ELF-1 (cell line): Measurements from ENCODE around the gene RFTN1.

Experiments
- DNase-seq: peaks from one replicate; pipeline ENCODE4 v3.0.0-alpha.2; 2016; ENCODE audit warnings: low read depth, low spot score

The RFTN1 gene

GRCh38 chr3:16410659-16411058 lies 102.8 kb downstream of the RFTN1 start:
- DNase-seq: no peak

DNA sequence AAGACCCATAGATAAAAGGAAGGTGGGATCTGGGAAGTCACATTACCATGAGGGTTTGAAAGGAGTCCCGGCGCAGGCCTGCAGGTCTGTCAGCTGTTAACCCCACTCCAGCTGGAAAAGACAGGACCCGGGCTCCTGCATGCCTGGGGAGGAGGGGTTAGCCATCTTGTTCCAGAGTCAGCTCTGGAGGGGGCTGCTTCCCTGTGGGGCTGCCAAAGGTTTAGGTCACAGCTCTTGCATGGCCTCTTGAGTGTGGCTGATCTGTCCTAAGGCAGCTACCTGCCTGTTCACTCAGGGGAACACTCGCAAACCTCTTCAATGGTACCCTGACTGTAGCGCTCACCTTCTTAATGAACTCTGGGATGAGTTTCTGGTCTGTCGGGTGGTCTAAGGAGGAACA lies 104.5 kb downstream of the RFTN1 start:
- DNase-seq: peak; percentile 19

GRCh38 chr3:16407366-16407765 lies 106.1 kb downstream of the RFTN1 start:
- no peak for DNase-seq

DNA sequence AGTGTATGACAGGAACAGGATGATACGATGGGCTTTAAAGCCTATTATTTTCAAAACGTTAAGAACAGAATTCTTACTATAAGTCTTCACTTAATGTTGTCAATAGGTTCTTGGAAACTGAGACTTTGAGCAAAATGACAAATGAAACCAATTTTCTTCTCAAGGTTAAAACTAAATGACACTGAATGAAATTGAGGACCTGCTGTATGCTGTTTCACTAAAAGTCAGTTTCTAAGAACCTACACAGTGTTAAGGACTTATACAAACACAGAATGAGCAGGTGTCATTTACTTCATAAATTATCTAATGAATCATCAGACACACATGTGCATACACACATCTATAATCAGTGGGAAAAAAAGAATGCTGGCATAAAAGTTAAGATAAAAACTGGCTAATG lies 106.9 kb downstream of the RFTN1 start:
- no peak for DNase-seq

- DNase-seq: no peak
Observed at GRCh38 chr3:16406166-16406565, 107.3 kb downstream of the RFTN1 start.

DNA sequence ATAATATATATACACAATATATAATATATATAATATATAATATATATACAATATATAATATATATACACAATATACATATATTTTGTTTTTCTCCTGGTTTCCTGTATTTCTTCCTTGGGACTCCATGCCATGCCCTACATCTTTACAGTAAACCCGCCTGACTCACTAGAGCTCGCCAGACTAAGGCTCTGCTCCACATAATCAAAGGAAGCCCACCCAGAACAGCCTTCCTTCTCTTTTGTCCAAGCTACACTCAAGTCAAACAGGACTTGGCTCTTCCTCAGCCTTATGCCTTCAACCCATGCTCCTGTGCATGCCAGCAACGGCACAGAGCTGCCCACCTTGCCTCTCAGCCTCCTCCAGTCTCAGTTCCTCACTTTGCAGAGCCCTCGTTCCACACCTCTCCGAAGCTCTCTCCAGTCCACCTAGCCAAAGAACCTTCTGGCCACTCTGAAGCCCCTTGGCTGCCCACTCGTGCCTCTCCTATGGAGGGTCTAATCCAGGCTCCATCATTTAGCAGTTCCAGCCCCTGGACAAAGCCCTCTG lies 109.1 kb downstream of the RFTN1 start:
- DNase-seq: no peak

GRCh38 chr3:16402451-16402850 lies 111.0 kb downstream of the RFTN1 start:
- DNase-seq: no peak

DNA sequence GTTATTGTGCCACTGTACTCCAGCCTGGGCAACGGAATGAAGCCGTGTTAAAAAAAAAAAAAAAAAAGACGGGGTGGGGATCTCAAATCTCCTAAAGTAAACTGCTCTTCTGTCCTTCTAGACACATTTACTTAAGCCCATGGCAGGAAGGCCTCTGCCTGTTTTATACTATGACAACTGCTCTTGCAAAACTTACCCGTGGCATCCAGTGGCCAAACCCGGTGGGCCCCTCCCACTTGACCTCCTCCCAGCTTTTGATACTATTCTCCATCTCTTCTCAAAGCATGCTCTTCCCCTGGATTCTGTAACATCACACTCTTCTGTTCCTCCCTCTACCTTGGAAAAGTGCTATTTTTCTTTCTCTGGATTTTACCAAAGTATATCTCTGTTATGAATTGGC lies 112.2 kb downstream of the RFTN1 start:
- DNase-seq: no peak

DNA sequence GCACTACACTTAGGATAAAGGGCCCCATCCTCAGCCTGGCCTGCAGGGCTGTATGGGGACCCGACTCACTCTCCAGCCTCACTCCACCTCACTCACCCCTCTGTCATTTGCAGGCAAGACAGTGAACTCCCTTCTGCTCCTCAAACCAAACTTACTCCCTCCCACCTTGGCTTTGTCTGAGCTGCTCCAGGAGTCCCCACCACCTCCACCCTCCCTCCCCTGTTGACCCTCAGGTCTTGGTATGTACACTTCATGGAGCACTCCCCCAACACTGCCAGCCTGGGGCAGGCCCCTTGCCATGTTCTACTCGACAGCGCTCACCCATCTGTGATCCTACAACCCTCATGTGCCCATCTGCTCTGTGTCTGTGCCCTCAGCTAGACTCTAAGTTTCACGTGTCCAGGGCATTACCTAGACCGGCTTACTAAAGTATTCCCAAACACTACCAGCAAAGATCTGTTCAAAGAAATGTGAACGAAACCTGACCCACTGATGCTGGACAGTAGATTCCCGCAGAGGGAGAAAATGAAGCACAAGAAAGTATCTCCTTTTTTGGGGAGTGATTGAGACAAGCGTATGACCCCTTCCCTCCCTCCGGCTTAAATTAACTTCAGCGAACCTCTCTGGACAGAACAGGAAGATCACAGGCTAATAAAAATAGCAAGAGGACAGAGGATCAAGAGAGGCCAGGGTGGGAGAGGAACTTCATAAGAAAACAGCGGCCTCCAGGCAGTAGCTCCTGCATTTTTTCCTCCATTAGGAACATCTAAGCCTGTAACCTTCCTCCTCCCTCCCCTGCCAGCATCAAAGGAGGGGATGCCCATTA lies 113.2 kb downstream of the RFTN1 start:
- DNase-seq: peak; percentile 19

DNA sequence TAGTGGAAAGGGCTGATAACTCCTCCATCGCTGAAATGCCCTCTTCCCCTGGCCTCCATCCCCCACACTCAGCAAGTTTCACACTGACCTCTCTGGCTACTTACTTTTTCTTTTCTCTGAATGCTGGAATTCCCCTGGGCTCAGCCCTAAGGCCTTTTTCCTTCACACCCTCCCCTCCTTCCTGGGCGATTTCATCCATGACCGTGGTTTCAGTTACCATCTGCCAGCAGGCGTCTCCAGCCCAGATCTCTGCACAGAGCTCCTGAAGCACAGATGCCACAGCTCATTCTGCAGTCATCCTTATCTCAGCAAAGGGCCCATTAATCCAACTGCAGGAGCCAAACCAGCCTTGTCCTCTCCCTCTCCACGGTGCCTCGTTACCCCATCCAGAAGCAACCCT lies 114.0 kb downstream of the RFTN1 start:
- peak; percentile 86 for DNase-seq

DNA sequence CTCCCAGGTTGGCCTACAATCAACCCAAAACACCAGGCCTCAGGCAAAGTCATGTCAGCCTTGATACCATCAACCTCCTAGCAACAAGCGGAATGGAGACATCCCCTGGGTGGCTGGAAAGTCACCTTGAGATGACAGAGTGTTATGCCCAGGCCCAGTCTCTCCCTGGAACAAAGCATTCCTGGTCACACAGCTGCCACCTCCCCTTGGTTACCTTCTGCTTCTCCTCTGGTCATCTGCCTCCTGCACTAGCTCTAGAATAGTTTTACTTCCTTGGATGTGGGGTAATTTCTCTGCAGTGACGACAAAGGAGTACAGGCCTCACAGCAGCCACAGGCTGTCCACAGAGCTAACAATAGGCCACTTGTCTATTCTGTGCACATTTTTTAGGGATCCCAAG lies 114.9 kb downstream of the RFTN1 start:
- DNase-seq: peak; percentile 45

DNA sequence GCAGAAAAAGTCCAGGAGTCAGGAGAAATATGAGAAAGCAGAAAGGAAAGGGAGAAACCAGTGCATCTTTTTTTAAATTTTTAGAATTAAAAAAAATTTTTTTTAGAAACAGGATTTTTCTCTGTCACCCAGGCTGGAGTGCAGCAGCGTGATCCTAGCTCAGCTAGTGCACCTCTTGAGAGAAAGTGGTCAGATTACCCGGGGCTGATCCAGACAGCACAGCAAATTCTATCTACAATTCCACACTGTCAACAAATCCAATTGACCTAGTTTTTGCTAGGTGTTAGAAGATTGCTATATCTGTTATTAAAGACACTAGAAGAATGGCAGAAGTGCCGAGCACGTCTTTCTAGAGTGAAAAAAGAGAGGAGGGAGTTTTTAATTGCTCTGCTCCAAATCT lies 117.3 kb downstream of the RFTN1 start:
- DNase-seq: no peak

GRCh38 chr3:16395212-16395611 lies 118.3 kb downstream of the RFTN1 start:
- DNase-seq: no peak

- no peak for DNase-seq
Observed at GRCh38 chr3:16394639-16395038, 118.9 kb downstream of the RFTN1 start.

DNA sequence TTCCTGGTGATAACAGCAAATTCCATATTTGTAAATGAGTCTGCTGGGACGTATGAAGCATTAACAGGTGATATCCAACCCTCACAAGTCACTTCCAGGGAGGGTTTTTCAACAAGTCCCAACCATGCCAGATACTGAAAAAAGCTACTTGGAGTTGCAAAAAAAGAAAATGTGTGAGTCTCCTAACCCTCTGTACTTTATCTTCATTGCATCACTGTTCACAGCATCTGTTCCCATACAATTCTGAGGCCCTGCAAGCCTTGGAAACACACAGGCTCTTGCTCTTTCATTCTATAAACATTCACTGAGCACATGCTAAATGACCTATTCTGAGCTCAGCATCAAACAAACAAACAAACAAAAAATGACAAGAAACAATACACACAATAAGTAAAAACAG lies 120.8 kb downstream of the RFTN1 start:
- DNase-seq: no peak

GRCh38 chr3:16392065-16392464 lies 121.4 kb downstream of the RFTN1 start:
- DNase-seq: no peak

- no peak for DNase-seq
Observed at GRCh38 chr3:16390581-16390980, 122.9 kb downstream of the RFTN1 start.

DNA sequence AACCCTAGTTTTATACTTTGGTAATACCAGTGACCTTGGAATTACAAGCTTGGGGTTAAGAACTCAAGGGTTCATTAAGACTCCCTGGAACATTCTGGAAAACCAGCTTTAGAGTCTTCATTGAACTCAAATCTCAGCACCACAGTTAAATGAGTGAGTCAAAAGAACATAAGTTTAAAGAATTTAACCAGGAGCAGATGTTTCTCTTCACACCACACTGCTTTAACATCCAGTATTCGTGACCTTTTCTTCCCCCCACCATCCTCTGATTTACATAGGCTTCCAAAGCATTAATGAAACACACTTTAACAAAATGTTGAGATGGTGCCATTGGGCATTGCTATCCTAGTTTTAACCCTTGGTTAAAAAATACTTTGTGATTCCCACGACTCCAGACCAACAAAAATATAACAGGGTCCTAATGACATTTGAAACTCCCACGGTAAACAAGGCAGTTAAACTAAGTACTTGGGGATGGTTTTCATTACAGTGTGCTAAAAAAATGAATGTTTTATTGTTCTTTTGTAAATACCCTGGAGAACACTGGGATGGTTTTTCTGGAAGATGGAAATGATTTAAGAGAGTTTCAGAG lies 124.6 kb downstream of the RFTN1 start:
- DNase-seq: no peak

GRCh38 chr3:16386561-16386960 lies 126.9 kb downstream of the RFTN1 start:
- DNase-seq: no peak

DNA sequence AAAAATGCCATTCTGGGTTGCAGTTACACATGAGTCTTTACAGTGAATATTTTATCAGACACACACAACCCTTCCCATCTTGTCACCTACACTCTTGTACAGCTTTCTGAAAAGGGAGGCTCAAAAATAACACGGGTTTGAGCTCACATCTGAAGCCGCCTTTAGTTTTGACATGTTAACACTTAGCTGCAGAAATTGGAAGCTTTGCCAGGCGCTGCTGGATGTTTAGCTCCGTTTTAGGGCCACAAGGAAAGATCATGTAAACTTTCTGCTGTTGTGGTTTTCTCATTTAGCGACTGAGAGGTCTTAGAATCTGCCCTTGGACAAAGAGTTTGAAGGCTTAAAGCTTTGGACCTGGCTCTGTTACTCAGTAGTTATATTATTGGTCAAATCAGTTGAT lies 128.3 kb downstream of the RFTN1 start:
- no peak for DNase-seq

DNA sequence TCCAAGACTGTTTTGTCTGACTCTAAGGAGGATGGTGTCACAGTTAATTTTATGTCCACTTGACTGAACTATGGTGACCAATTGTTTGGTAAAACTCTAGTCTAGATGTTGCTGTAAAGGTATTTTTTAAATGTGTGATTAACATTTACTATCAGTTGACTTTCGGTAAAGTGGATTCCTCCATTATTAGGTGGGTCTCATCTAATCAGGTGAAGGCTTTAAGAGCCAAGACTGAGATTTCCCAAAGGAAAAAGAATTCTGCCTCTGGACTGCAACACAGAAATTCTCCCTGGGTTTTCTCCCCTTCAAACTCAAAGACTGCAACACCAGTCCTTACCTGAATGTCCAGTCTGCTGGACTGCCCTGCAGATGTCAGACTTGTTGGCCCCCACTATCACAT lies 129.6 kb downstream of the RFTN1 start:
- no peak for DNase-seq

DNA sequence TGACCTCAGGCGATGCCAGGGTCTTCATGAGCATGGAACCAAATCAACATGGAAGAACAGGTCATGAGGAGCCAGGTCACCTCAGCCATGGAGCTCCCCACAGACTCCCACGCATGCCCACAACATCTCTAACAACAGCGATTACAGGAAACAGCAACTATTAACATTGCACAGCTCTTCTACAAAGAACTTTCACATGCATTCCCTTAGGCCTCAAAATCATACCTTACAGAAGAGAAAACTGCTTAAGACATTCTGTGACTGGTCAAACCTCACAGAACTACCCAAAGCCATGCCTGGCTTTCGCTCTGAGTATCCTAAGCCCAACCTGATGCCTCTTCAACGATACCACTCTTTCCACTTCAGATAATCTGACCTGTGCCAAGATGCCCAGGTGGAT lies 130.7 kb downstream of the RFTN1 start:
- no peak for DNase-seq

DNA sequence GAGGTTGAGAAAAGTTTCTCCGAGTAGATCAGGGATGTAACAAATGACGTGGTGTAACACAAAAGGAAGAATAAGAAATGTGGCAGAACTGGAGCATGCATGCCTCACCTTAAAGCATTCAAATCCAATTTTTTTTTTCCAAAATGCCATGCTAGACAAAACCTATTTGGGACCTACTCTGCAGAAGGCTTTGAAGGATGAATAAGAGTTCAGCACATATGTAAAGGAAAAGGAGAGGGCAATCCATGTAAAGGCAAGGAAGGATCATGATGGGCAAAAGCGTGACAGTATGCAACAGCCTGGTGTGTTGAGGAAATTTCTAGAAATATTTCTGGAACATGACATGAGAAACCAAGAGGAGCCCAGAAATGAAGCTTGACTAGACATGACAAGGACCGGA lies 132.1 kb downstream of the RFTN1 start:
- DNase-seq: no peak
